Suprapubic skin (tissue), 4 donors: ENCODE data around the gene SCN5A.

Experiments used
- CTCF ChIP-seq, 2 donors: fragments of 200-600 bp in 1 of 2; fragments of 450-650 bp in 1 of 2; sonication (generic) in 1 of 2; IDR thresholded peaks; one replicate each; pipeline ENCODE4 v1.5.1; 2016 to 2019; ENCODE audit warnings: antibody characterized with exemption in 2 of 2, mild to moderate bottlenecking in 1 of 2, moderate library complexity in 1 of 2
- EP300 ChIP-seq: sonication (generic); formaldehyde crosslinking; IDR thresholded peaks from one replicate; pipeline ENCODE4 v1.6.1; 2017; ENCODE audit warnings: antibody characterized with exemption
- POLR2A ChIP-seq, 2 donors: fragments of 450-650 bp; IDR thresholded peaks; one replicate each; pipeline ENCODE4 v1.6.1; 2017; ENCODE audit warnings: antibody characterized with exemption in 2 of 2, mild to moderate bottlenecking in 2 of 2, moderate library complexity in 2 of 2
- POLR2AphosphoS5 ChIP-seq, 3 donors: sonication (generic); formaldehyde crosslinking; IDR thresholded peaks; one replicate each; pipeline ENCODE4 v1.6.1; 2017; ENCODE audit warnings: antibody characterized with exemption in 3 of 3

- TF ChIP-seq POLR2A (IDR thresholded peaks at IDR 0.05) (no peak), CTCF (IDR thresholded peaks at IDR 0.05) (no peak), EP300 (no peak), POLR2AphosphoS5 (IDR thresholded peaks at IDR 0.05) (no peak)
Measured at GRCh38 chr3:38511546-38511945, 137.9 kb downstream of the SCN5A start.
